HEK293 (cell line): ENCODE data around the gene TSPAN14.

Experiments used
- CTCF ChIA-PET: fragments of 350-600 bp; formaldehyde crosslinking; extraction: SDS; loops from one replicate; lab custom pipeline; 2021; ENCODE audit warnings: antibody characterized with exemption; lab: Yijun Ruan, JAX
- POLR2A ChIA-PET: fragments of 300-600 bp; formaldehyde crosslinking; extraction: SDS; loops from one replicate; lab custom pipeline; 2020; ENCODE audit warnings: antibody characterized with exemption, inconsistent platforms; lab: Yijun Ruan, JAX
- H3K27ac ChIP-seq: fragments of 200-500 bp; sonication (Bioruptor generic); 2 replicates; pipeline ENCODE4 v1.5.1; 2014; ENCODE audit warnings: low read depth, low read length, control low read depth, inconsistent platforms; ENCODE audit errors: extremely low read depth
- H3K36me3 ChIP-seq, 2 experiments: fragments of 200-500 bp in 1 of 2; sonication (Bioruptor generic) in 1 of 2; 1 replicate in 1 of 2; 2 replicates in 1 of 2; pipeline ENCODE4 v1.5.1; 2014 to 2017; ENCODE audit warnings: inconsistent platforms in 2 of 2, low read length in 2 of 2; ENCODE audit not compliant: control insufficient read depth in 2 of 2, insufficient read depth in 1 of 2
- H3K4me1 ChIP-seq: fragments of 200-500 bp; sonication (Bioruptor generic); 2 replicates; pipeline ENCODE4 v1.5.1; 2014; ENCODE audit warnings: mild to moderate bottlenecking, low read length, inconsistent platforms; ENCODE audit not compliant: control insufficient read depth, insufficient read depth
- H3K4me3 ChIP-seq: 2 replicates; pipeline ENCODE4 v1.5.1; 2011; ENCODE audit warnings: low read depth, mild to moderate bottlenecking, control low read depth, low read length, moderate library complexity
- H3K9me3 ChIP-seq: fragments of 200-500 bp; sonication (Bioruptor generic); 2 replicates; pipeline ENCODE4 v1.5.1; 2014; ENCODE audit warnings: low read depth, low read length, inconsistent platforms; ENCODE audit not compliant: control insufficient read depth, insufficient read depth
- AEBP2 ChIP-seq: fragments of 450-650 bp; formaldehyde crosslinking; IDR thresholded peaks from 2 replicates; pipeline ENCODE4 v1.5.1; 2016; ENCODE audit warnings: missing biosample characterization, missing genetic modification characterization, borderline replicate concordance
- MYNN ChIP-seq: fragments of 450-650 bp; formaldehyde crosslinking; IDR thresholded peaks from 2 replicates; pipeline ENCODE4 v1.5.1; 2016; ENCODE audit warnings: missing biosample characterization, missing genetic modification characterization, borderline replicate concordance
- SCRT2 ChIP-seq: fragments of 450-650 bp; formaldehyde crosslinking; IDR thresholded peaks from 2 replicates; pipeline ENCODE4 v1.5.1; 2016; ENCODE audit warnings: missing biosample characterization, missing genetic modification characterization
- SETDB1 ChIP-seq: IDR thresholded peaks from one replicate; pipeline ENCODE4 v1.6.1; 2017; ENCODE audit warnings: mild to moderate bottlenecking, low read length, moderate library complexity, mixed read lengths; ENCODE audit not compliant: insufficient read length
- SP2 ChIP-seq: fragments of 450-650 bp; formaldehyde crosslinking; IDR thresholded peaks from 2 replicates; pipeline ENCODE4 v1.5.1; 2016; ENCODE audit warnings: missing biosample characterization, missing genetic modification characterization
- TRIM28 ChIP-seq: IDR thresholded peaks from 2 replicates; pipeline ENCODE4 v1.6.1; 2011; ENCODE audit warnings: low read length, control low read depth, borderline replicate concordance
- ZBTB1 ChIP-seq: fragments of 450-650 bp; formaldehyde crosslinking; IDR thresholded peaks from 2 replicates; pipeline ENCODE4 v1.5.1; 2016; ENCODE audit warnings: missing biosample characterization, missing genetic modification characterization
- ZBTB20 ChIP-seq: fragments of 450-650 bp; formaldehyde crosslinking; IDR thresholded peaks from 2 replicates; pipeline ENCODE4 v1.5.1; 2016; ENCODE audit warnings: missing biosample characterization, missing genetic modification characterization
- ZBTB6 ChIP-seq: fragments of 450-650 bp; formaldehyde crosslinking; IDR thresholded peaks from 2 replicates; pipeline ENCODE4 v1.5.1; 2017; ENCODE audit warnings: missing biosample characterization, missing genetic modification characterization
- ZNF16 ChIP-seq: fragments of 450-650 bp; formaldehyde crosslinking; IDR thresholded peaks from 2 replicates; pipeline ENCODE4 v1.5.1; 2016; ENCODE audit warnings: low read depth, missing biosample characterization, missing genetic modification characterization
- ZNF169 ChIP-seq: fragments of 450-650 bp; formaldehyde crosslinking; IDR thresholded peaks from 2 replicates; pipeline ENCODE4 v1.5.1; 2016; ENCODE audit warnings: missing biosample characterization, missing genetic modification characterization
- ZNF23 ChIP-seq: fragments of 450-650 bp; formaldehyde crosslinking; IDR thresholded peaks from 2 replicates; pipeline ENCODE4 v1.5.1; 2016; ENCODE audit warnings: missing biosample characterization, missing genetic modification characterization, borderline replicate concordance
- ZNF394 ChIP-seq: fragments of 450-650 bp; formaldehyde crosslinking; IDR thresholded peaks from 2 replicates; pipeline ENCODE4 v1.5.1; 2016; ENCODE audit warnings: missing biosample characterization, missing genetic modification characterization, mild to moderate bottlenecking, moderate library complexity, borderline replicate concordance
- ZNF398 ChIP-seq: fragments of 450-650 bp; formaldehyde crosslinking; IDR thresholded peaks from 2 replicates; pipeline ENCODE4 v1.5.1; 2017; ENCODE audit warnings: missing biosample characterization, missing genetic modification characterization
- ZNF561 ChIP-seq: fragments of 450-650 bp; IDR thresholded peaks from 2 replicates; pipeline ENCODE4 v1.5.1; 2018; ENCODE audit warnings: missing biosample characterization, missing genetic modification characterization, borderline replicate concordance
- ZNF571 ChIP-seq: fragments of 450-650 bp; formaldehyde crosslinking; IDR thresholded peaks from 2 replicates; pipeline ENCODE4 v1.5.0; 2017; ENCODE audit warnings: missing biosample characterization, missing genetic modification characterization
- ZNF629 ChIP-seq: fragments of 450-650 bp; formaldehyde crosslinking; IDR thresholded peaks from 2 replicates; pipeline ENCODE4 v1.5.1; 2017; ENCODE audit warnings: missing biosample characterization, missing genetic modification characterization
- ZNF677 ChIP-seq: fragments of 450-650 bp; IDR thresholded peaks from 2 replicates; pipeline ENCODE4 v1.5.0; 2018; ENCODE audit warnings: missing biosample characterization, mild to moderate bottlenecking, missing genetic modification characterization, moderate library complexity
- ZNF776 ChIP-seq: fragments of 450-650 bp; formaldehyde crosslinking; IDR thresholded peaks from 2 replicates; pipeline ENCODE4 v1.5.0; 2017; ENCODE audit warnings: missing biosample characterization, missing genetic modification characterization, borderline replicate concordance
- ZNF785 ChIP-seq: fragments of 450-650 bp; formaldehyde crosslinking; IDR thresholded peaks from 2 replicates; pipeline ENCODE4 v1.5.1; 2016; ENCODE audit warnings: missing biosample characterization, missing genetic modification characterization
- ZNF843 ChIP-seq: fragments of 450-650 bp; formaldehyde crosslinking; IDR thresholded peaks from 2 replicates; pipeline ENCODE4 v1.5.1; 2016; ENCODE audit warnings: missing biosample characterization, missing genetic modification characterization
- ZSCAN16 ChIP-seq: fragments of 450-650 bp; formaldehyde crosslinking; IDR thresholded peaks from 2 replicates; pipeline ENCODE4 v1.5.1; 2016; ENCODE audit warnings: missing biosample characterization, missing genetic modification characterization
- TF ChIP-seq, protein P1 (sequence below): fragments of 450-650 bp; formaldehyde crosslinking; IDR thresholded peaks from 2 replicates; pipeline ENCODE4 v1.5.1; 2017; ENCODE audit warnings: missing biosample characterization, missing genetic modification characterization
- TF ChIP-seq, protein P2 (sequence below): fragments of 450-650 bp; formaldehyde crosslinking; IDR thresholded peaks from 2 replicates; pipeline ENCODE4 v1.5.1; 2016; ENCODE audit warnings: missing biosample characterization, missing genetic modification characterization

The TSPAN14 gene

DNA sequence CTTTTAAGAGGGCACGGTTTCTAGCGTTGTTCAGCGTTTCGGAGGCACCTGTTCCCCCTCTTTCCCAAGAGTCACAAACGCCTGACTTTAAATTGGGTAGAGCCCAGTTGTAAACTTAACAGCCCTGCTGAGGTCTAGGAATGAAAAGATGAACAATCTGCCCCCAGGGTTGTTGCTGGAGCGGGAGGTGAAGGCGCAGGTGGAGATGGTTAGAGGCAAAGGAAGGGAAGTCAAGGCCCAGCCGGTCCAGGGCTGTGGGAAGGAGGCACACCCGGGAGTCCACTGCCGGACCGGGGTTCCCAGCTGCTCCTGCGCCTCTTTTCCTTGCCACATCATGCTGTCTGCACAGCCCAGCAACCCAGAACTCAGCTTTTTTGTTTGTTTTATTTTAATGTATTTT lies 45.0 kb upstream of the TSPAN14 start:
- peaks cover 0 to 3% of the 10 kb centered on the region in 2 experiments; a peak in 1 of 3 replicates for H3K36me3 ChIP-seq
- H3K4me1 ChIP-seq, result peaks cover 29% of the 10 kb centered on the region
- CTCF ChIA-PET, result interaction anchor here (0.6 kb wide), 2 partner anchors 50 to 99 kb away, joined by 3 read pairs; no protein-coding TSS in a partner anchor
- no peak overlapping the region for H3K4me3 ChIP-seq
- POLR2A ChIA-PET, result no interaction called here
- H3K9me3 ChIP-seq, result no peaks in the 10 kb centered on the region
- TF ChIP-seq ZBTB20 (peak; percentile 66), ZNF394 (tag by site-specific recombination) (no peak), ZNF169 (tag by site-specific recombination) (no peak), ZNF677 (tag by site-specific recombination) (no peak)
- TF ChIP-seq, protein P1, sequence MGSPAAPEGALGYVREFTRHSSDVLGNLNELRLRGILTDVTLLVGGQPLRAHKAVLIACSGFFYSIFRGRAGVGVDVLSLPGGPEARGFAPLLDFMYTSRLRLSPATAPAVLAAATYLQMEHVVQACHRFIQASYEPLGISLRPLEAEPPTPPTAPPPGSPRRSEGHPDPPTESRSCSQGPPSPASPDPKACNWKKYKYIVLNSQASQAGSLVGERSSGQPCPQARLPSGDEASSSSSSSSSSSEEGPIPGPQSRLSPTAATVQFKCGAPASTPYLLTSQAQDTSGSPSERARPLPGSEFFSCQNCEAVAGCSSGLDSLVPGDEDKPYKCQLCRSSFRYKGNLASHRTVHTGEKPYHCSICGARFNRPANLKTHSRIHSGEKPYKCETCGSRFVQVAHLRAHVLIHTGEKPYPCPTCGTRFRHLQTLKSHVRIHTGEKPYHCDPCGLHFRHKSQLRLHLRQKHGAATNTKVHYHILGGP (tag by site-specific recombination), result no peak
- peak overlapping the region; percentile 74; the same call in 1 of the 2 replicates for H3K27ac ChIP-seq

GRCh38 chr10:80410122-80410521 lies 44.0 kb upstream of the TSPAN14 start:
- Histone ChIP-seq H3K36me3 (peaks cover 0 to 9% of the 10 kb centered on the region in 2 experiments; a peak in 1 of 3 replicates), H3K9me3 (no peaks in the 10 kb centered on the region), H3K4me3 (no peak overlapping the region), H3K4me1 (peaks cover 32% of the 10 kb centered on the region), H3K27ac (no peak overlapping the region)
- TF ChIP-seq SP2 (no peak), ZNF398 (no peak), ZBTB6 (tag by site-specific recombination) (no peak), ZNF785 (tag by site-specific recombination) (no peak), SETDB1 (no peak), MYNN (no peak), ZNF16 (no peak), ZNF561 (tag by site-specific recombination) (no peak), ZBTB1 (tag by site-specific recombination) (no peak), ZNF571 (tag by site-specific recombination) (no peak), ZNF776 (tag by site-specific recombination) (no peak), SCRT2 (tag by site-specific recombination) (no peak), AEBP2 (tag by site-specific recombination) (no peak), ZNF843 (tag by site-specific recombination) (no peak), TRIM28 (no peak), ZNF23 (tag by site-specific recombination) (no peak), ZNF629 (tag by site-specific recombination) (no peak), ZSCAN16 (tag by site-specific recombination) (no peak)
- TF ChIP-seq, protein P2, sequence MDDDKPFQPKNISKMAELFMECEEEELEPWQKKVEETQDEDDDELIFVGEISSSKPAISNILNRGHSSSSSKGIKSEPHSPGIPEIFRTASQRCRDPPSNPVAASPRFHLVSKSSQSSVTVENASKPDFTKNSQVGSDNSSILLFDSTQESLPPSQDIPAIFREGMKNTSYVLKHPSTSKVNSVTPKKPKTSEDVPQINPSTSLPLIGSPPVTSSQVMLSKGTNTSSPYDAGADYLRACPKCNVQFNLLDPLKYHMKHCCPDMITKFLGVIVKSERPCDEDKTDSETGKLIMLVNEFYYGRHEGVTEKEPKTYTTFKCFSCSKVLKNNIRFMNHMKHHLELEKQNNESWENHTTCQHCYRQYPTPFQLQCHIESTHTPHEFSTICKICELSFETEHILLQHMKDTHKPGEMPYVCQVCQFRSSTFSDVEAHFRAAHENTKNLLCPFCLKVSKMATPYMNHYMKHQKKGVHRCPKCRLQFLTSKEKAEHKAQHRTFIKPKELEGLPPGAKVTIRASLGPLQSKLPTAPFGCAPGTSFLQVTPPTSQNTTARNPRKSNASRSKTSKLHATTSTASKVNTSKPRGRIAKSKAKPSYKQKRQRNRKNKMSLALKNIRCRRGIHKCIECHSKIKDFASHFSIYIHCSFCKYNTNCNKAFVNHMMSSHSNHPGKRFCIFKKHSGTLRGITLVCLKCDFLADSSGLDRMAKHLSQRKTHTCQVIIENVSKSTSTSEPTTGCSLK (tag by site-specific recombination), result no peak
- ChIA-PET CTCF (interaction anchor here (0.9 to 1.3 kb wide), 2 partner anchors 34 to 113 kb away, joined by 3 read pairs; no protein-coding TSS in a partner anchor), POLR2A (interaction anchor here (0.6 kb wide), 1 partner anchor 145 kb away, joined by 3 read pairs; no protein-coding TSS in a partner anchor)
